ENCODE results near the gene GPR149.

- TF ChIP-seq EZH2 (IDR thresholded peaks at IDR 0.05) (no peak), POLR2AphosphoS5 (IDR thresholded peaks at IDR 0.05; ENCODE audit: borderline replicate concordance, low read depth, low read length) (no peak)
Observed at GRCh38 chr3:154338570-154338969, 91.4 kb downstream of the GPR149 start.

All from SK-N-MC (cell line).